Trophoblast cell (in vitro differentiated cells and primary cell): Measurements from ENCODE around the gene HIBADH.

Source experiments
- DNase-seq, 2 donors: peaks; one replicate each; pipeline ENCODE4 v3.0.0-alpha.2; 2016
- H2AFZ ChIP-seq: 2 replicates; pipeline ENCODE4 v1.6.1; 2013; ENCODE audit warnings: low read length, moderate library complexity, mild to moderate bottlenecking; ENCODE audit not compliant: insufficient read depth, poor library complexity
- H2AK5ac ChIP-seq: 2 replicates; pipeline ENCODE4 v1.6.1; 2013; ENCODE audit warnings: mild to moderate bottlenecking, low read length
- H2BK120ac ChIP-seq: 2 replicates; pipeline ENCODE4 v1.6.1; 2013; ENCODE audit warnings: low read length, mild to moderate bottlenecking, moderate library complexity; ENCODE audit not compliant: insufficient read depth, poor library complexity
- H2BK12ac ChIP-seq: 2 replicates; pipeline ENCODE4 v1.6.1; 2013; ENCODE audit warnings: mild to moderate bottlenecking, low read length, moderate library complexity
- H2BK5ac ChIP-seq: 2 replicates; pipeline ENCODE4 v1.6.1; 2013; ENCODE audit warnings: low read length, low read depth, moderate library complexity, mild to moderate bottlenecking; ENCODE audit not compliant: poor library complexity
- H3K14ac ChIP-seq: 2 replicates; pipeline ENCODE4 v1.6.1; 2013; ENCODE audit warnings: mild to moderate bottlenecking, low read length
- H3K18ac ChIP-seq: 2 replicates; pipeline ENCODE4 v1.6.1; 2013; ENCODE audit warnings: mild to moderate bottlenecking, low read length
- H3K23ac ChIP-seq: 2 replicates; pipeline ENCODE4 v1.6.1; 2013; ENCODE audit warnings: low read length
- H3K27ac ChIP-seq: 2 replicates; pipeline ENCODE4 v1.5.1; 2013; ENCODE audit warnings: low read depth, mild to moderate bottlenecking, inconsistent platforms, low read length, moderate library complexity
- H3K27me3 ChIP-seq: 2 replicates; pipeline ENCODE4 v1.6.1; 2013; ENCODE audit warnings: inconsistent platforms, mild to moderate bottlenecking, low read length, moderate library complexity; ENCODE audit not compliant: insufficient read depth
- H3K36me3 ChIP-seq, 2 experiments: 1 replicate in 1 of 2; 2 replicates in 1 of 2; pipeline ENCODE4 v1.6.1; 2013; ENCODE audit warnings: low read length in 2 of 2, mild to moderate bottlenecking in 2 of 2, moderate library complexity in 1 of 2; ENCODE audit not compliant: insufficient read depth in 2 of 2, control insufficient read depth in 1 of 2
- H3K4ac ChIP-seq: 2 replicates; pipeline ENCODE4 v1.6.1; 2013; ENCODE audit warnings: low read depth, mild to moderate bottlenecking, low read length, moderate library complexity
- H3K4me1 ChIP-seq, 2 experiments: 1 replicate in 1 of 2; 2 replicates in 1 of 2; pipeline ENCODE4 v1.6.1; 2013; ENCODE audit warnings: low read length in 2 of 2, mild to moderate bottlenecking in 2 of 2, moderate library complexity in 1 of 2; ENCODE audit not compliant: insufficient read depth in 2 of 2, control insufficient read depth in 1 of 2
- H3K4me2 ChIP-seq: 2 replicates; pipeline ENCODE4 v1.6.1; 2013; ENCODE audit warnings: inconsistent platforms, mild to moderate bottlenecking, low read length, moderate library complexity
- H3K4me3 ChIP-seq: 2 replicates; pipeline ENCODE4 v1.5.1; 2013; ENCODE audit warnings: mild to moderate bottlenecking, low read depth, low read length, inconsistent platforms
- H3K79me1 ChIP-seq: one replicate; pipeline ENCODE4 v1.6.1; 2013; ENCODE audit warnings: low read length
- H3K79me2 ChIP-seq: 2 replicates; pipeline ENCODE4 v1.6.1; 2013; ENCODE audit warnings: low read length, mild to moderate bottlenecking; ENCODE audit not compliant: control insufficient read depth, insufficient read depth, poor library complexity
- H3K9ac ChIP-seq: 2 replicates; pipeline ENCODE4 v1.6.1; 2013; ENCODE audit warnings: mild to moderate bottlenecking, low read length
- H3K9me3 ChIP-seq: 2 replicates; pipeline ENCODE4 v1.6.1; 2013; ENCODE audit warnings: low read depth, mild to moderate bottlenecking, control low read depth, inconsistent platforms, low read length; ENCODE audit not compliant: insufficient read depth
- H4K12ac ChIP-seq: 2 replicates; pipeline ENCODE4 v1.6.1; 2013; ENCODE audit warnings: low read depth, mild to moderate bottlenecking, low read length, moderate library complexity
- H4K8ac ChIP-seq: 2 replicates; pipeline ENCODE4 v1.6.1; 2013; ENCODE audit warnings: low read depth, mild to moderate bottlenecking, low read length, moderate library complexity
- H4K91ac ChIP-seq: one replicate; pipeline ENCODE4 v1.6.1; 2013; ENCODE audit warnings: low read depth, mild to moderate bottlenecking, low read length, moderate library complexity
- WGBS: extraction: QIAGEN DNeasy Blood & Tissue Kit; methylation state at CpG from one replicate; pipeline ENCODE4 v1.1.7; 2013; ENCODE audit warnings: missing lambda C conversion rate; ENCODE audit not compliant: insufficient read length, insufficient coverage; ENCODE audit errors: extremely low coverage; 5-methylcytosine and 5-hydroxymethylcytosine counted together

The HIBADH gene

DNA sequence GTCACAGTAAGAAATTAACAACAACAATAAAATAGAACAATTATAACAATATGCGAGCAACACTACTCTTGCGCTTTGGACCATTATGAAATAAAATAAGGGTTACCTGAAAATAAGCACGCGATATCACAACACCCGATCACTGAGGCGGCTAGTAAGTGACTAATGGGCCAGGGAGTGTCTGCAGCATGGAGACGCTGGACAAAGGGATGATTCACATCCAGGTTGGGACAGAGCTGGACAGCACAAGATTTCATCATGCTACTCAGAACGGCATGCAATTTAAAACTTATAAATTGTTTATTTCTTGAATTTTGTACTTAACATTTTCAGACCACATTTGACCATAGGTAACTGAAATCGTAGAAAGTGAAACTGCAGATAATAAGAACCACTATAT is 15.6 kb downstream of the HIBADH start:
- Histone ChIP-seq H3K79me1 (no peaks in the 10 kb centered on the region), H3K27ac (no peak overlapping the region), H3K9ac (no peak overlapping the region), H3K4me3 (no peak overlapping the region), H2AFZ (no peak overlapping the region), H4K91ac (no peak overlapping the region), H3K36me3 (peaks cover 0 to 1% of the 10 kb centered on the region in 2 experiments), H3K27me3 (no peaks in the 10 kb centered on the region), H3K79me2 (no peaks in the 10 kb centered on the region), H4K12ac (no peak overlapping the region), H3K4me1 (no peaks in the 10 kb centered on the region), H3K4ac (no peak overlapping the region), H2BK5ac (no peak overlapping the region), H2AK5ac (no peak overlapping the region), H3K9me3 (no peaks in the 10 kb centered on the region), H3K4me2 (no peak overlapping the region), H4K8ac (no peak overlapping the region), H2BK12ac (no peak overlapping the region), H3K18ac (no peak overlapping the region), H3K23ac (no peak overlapping the region), H2BK120ac (no peak overlapping the region), H3K14ac (no peak overlapping the region)
- WGBS: no CpG with 5 or more reads among the region's 9 CpGs
- peak; percentile 78 to 90 for DNase-seq

DNA sequence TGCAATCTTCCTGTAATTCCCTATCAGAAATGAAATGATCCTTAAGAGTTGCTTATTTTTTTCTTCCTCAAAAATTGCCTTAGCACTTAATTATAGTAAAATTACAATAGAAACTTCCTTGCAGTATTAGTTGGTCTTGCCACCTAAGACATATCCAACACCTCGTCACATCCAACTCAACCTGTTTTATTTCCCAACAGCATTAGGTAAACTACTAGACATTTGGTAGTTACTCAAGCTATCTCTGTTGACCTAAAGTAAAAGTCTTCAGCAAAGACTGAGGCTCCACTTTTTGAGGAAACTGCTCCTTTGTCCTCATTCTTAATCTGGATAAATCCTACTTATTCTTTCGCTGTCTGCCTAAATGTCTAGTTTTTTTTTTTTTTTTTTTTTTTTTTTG is 20.4 kb downstream of the HIBADH start:
- Histone ChIP-seq H2BK5ac (no peak overlapping the region), H3K27me3 (no peaks in the 10 kb centered on the region), H2AK5ac (no peak overlapping the region), H3K9ac (no peak overlapping the region), H4K12ac (no peak overlapping the region), H3K4ac (no peak overlapping the region), H3K79me1 (no peaks in the 10 kb centered on the region), H4K91ac (no peak overlapping the region), H3K4me1 (no peaks in the 10 kb centered on the region), H3K4me2 (no peak overlapping the region), H3K23ac (no peak overlapping the region), H3K27ac (no peak overlapping the region), H3K14ac (no peak overlapping the region), H4K8ac (no peak overlapping the region), H3K18ac (no peak overlapping the region), H3K36me3 (peaks cover 0 to 5% of the 10 kb centered on the region in 2 experiments), H3K4me3 (no peak overlapping the region), H3K9me3 (no peaks in the 10 kb centered on the region), H2AFZ (no peak overlapping the region), H2BK12ac (no peak overlapping the region), H2BK120ac (no peak overlapping the region), H3K79me2 (no peaks in the 10 kb centered on the region)
- DNase-seq: peak; percentile 46 to 84
- WGBS: no CpG with 5 or more reads among the region's 2 CpGs

DNA sequence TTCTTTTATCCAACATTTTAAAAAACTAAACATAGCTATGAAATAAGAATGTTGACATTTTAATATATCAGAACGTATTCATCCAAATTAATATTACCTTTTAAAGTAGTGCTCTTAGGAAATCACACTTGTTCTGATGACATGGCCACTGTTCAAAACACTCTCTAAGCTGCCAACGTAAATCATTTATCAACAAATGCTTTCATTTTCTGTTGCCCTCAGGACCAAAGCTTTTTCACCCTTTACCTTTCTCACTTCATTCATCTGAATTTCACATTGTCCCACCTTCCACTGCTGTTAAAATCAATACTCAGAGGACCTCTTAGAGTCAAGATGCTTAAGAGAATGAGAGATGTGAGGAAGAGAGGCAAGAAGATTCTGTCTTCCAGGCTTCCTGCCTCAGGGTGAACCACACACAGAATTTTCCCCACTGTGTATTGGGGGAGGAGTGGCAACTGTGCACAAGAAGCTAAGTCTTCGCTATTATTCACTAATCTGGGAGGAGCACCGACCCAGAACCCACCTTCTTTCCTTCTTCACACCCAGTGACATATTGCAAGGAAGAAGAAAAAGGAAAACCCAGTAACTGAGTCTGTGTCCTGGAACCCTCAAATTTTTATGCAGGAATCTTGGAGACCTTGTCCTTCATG is 21.0 kb downstream of the HIBADH start:
- Histone ChIP-seq H3K18ac (no peak overlapping the region), H3K27ac (no peak overlapping the region), H2AK5ac (no peak overlapping the region), H3K36me3 (peaks cover 0 to 5% of the 10 kb centered on the region in 2 experiments), H4K91ac (no peak overlapping the region), H2BK120ac (no peak overlapping the region), H3K4me2 (no peak overlapping the region), H3K4me3 (no peak overlapping the region), H3K4ac (no peak overlapping the region), H3K14ac (no peak overlapping the region), H3K9me3 (no peaks in the 10 kb centered on the region), H4K8ac (no peak overlapping the region), H2BK5ac (no peak overlapping the region), H2BK12ac (no peak overlapping the region), H3K23ac (no peak overlapping the region), H3K27me3 (no peaks in the 10 kb centered on the region), H3K9ac (no peak overlapping the region), H2AFZ (no peak overlapping the region), H3K79me1 (no peaks in the 10 kb centered on the region), H4K12ac (no peak overlapping the region), H3K4me1 (no peaks in the 10 kb centered on the region), H3K79me2 (no peaks in the 10 kb centered on the region)
- DNase-seq: peak in 1 of 2 donors; percentile 11
- no CpG with 5 or more reads among the region's 4 CpGs for WGBS

DNA sequence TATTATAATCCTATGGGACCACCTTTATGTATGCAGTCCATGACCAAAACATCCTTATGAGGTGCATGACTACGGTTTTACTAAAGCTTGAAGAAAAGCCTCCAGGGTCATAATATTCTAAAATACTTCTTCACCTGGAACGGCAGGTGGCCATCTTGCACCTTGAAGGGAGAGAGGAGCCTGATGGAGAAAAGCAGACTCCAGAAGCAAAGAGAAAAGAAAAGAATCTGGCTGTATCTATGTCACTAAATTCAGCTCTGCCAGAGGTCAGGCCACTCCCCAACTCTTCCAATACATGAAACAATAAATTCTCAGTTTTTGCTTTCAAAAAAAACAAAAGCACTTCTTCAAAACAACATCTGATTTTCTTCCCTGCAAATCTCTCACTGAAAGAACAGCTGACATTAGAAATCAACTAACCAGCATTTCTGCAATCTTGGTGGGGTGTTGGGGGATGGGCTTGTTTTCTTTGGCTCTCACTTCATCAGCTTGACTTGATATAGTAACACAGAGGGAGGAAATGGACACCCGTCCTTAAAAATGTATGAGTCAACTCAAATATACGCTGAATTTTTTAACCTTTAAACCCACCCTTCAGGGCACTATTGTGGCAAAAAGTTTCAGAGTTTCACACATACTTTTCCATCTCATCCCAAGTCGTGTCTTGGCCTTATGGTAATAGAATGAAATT is 21.7 kb downstream of the HIBADH start:
- no peaks in the 10 kb centered on the region for H3K79me2 ChIP-seq
- H3K23ac ChIP-seq: no peak overlapping the region
- H3K4ac ChIP-seq: no peak overlapping the region
- H4K91ac ChIP-seq: no peak overlapping the region
- H3K4me2 ChIP-seq: no peak overlapping the region
- H2BK12ac ChIP-seq: no peak overlapping the region
- H3K9ac ChIP-seq: no peak overlapping the region
- no peaks in the 10 kb centered on the region for H3K27me3 ChIP-seq
- WGBS: no CpG with 5 or more reads among the region's 5 CpGs
- H3K4me1 ChIP-seq: no peaks in the 10 kb centered on the region
- peak; percentile 41 to 69 for DNase-seq
- H4K12ac ChIP-seq: no peak overlapping the region
- H3K79me1 ChIP-seq: no peaks in the 10 kb centered on the region
- H2BK120ac ChIP-seq: no peak overlapping the region
- no peak overlapping the region for H3K4me3 ChIP-seq
- no peak overlapping the region for H2AK5ac ChIP-seq
- H3K14ac ChIP-seq: no peak overlapping the region
- no peak overlapping the region for H3K27ac ChIP-seq
- H2AFZ ChIP-seq: no peak overlapping the region
- H2BK5ac ChIP-seq: no peak overlapping the region
- no peaks in the 10 kb centered on the region for H3K9me3 ChIP-seq
- H4K8ac ChIP-seq: no peak overlapping the region
- peaks cover 0 to 3% of the 10 kb centered on the region in 2 experiments for H3K36me3 ChIP-seq
- no peak overlapping the region for H3K18ac ChIP-seq
